Inflammatory macrophage treated with lipopolysaccharide for 4 hours (primary cell): ENCODE results near the gene CCDC6.
"Not testable (repeated sequence)": the region's sequence is repeated elsewhere in the genome, so short reads cannot be mapped to it uniquely, and the experiment has no call there.

Experiments used
- DNase-seq: peaks from one replicate; pipeline ENCODE4 v3.0.0-alpha.2; 2020

The CCDC6 gene

DNA sequence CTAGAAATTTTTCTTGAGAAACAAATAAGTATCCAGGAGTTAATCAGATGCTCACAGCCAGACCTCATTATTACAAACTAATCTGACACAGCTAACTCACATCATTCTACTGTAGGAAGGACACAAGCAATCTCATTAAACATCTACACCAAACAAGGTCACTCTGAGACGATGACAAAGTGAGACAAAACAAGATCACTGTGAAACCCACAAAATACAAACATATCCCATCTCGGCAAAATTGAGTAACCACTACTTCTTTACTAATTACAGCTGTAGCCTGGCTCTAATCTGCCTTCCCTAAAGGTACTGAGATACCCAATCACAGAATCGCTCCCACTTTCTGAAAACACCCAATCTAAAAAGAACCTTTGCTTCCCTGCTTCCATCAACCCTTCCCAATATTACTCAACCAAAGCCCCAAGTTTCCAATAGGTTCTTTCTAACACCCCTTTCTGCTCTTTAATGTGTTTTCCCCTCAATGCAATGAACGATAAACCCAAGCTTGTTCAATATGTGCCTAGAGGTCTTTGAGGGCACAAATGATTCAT is 26.9 kb downstream of the CCDC6 start:
- DNase-seq = no peak

DNA sequence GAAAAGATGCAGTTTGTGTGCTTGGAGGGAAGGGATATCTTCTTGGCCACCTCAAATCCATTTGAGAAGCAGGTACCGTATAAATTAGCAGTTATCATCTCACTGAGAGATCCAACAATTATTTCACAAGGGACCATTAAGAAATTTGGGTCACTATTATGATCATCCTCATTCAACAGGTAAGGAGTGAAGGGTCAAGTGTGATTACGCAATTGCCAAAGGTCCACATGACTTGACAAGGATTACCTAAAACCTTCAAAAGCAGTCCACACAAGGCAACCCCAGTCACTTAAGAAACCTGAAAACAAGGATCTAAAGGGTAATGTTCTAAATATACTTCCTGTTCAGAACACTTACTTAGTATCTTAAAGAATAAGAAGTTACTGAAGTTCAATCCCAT is 27.4 kb downstream of the CCDC6 start:
- no peak for DNase-seq

DNA sequence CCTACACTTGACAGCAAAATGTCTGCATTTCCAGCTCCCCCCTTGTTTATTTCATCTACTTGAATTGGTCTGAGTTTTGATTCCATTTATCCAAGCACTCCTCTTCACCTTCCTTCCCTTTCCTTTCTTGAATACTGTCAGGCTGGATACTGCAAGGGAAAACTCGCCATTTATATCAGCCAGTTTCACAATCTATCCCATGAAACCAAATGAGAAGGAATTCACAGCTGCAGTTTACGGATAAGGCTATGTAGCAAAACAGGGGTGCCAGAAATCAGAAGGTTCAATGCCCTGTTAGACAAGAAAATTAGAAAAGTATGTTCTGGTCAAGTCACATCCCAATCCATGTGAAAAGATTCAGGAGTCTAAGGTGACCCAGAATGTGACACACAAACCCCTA is 28.1 kb downstream of the CCDC6 start:
- no peak for DNase-seq

DNA sequence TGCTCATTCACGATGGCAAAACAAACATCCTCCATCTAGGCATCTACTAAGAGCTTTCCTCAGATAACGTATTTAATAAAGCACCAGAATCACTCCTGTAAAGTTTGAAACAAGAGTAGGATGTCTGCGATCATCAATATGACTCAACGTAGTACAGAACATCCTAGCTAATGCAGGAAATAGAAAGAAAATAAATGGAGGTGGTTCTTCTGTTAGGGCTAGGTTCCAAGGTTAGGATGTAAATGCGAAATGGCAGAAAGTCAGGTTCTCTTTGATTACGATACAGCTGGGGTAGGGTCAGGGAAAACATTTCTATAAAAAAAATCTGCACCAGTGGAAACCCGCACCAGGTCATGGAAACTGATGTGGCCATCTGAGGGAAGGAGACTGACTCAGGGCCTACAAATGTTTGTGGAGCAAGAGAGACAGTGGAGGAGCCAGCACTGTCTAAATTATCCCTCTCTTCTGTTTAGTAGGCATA is 29.1 kb downstream of the CCDC6 start:
- DNase-seq = no peak

DNA sequence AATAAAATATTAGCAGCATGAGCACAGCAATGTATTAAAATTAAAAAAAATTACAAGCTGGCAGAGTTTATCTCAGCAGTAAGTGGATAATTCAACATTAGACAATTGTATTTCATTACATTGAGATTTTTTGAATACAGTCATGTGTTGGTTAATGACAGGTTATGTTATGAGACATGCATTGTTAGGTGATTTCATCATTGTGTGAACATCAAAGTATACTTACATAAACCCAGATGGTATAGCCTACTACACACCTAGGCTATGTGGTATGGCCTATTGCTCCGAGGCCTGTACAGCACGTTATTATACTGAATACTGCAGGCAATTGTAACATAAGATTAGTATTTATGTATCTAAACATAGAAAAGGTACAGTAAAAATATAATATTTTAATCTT is 29.7 kb downstream of the CCDC6 start:
- no peak for DNase-seq

DNA sequence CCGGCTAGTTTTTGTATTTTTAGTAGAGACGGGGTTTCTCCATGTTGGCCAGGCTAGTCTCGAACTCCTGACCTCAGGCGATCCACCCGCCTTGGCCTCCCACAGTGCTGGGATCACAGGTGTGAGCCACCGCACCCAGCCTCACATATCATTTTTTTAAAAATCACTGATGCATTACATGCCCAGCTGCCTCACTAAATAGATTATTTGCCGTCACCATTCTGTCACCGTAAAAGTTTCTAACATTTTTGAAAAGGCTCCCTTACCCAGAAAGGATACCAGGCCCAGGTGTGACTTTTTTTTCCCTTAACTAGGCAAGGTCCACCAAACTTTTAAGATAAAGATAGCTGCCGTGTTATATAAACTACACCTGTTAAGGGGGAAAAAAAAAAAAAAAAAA is 30.1 kb downstream of the CCDC6 start:
- DNase-seq = not testable (repeated sequence)

DNA sequence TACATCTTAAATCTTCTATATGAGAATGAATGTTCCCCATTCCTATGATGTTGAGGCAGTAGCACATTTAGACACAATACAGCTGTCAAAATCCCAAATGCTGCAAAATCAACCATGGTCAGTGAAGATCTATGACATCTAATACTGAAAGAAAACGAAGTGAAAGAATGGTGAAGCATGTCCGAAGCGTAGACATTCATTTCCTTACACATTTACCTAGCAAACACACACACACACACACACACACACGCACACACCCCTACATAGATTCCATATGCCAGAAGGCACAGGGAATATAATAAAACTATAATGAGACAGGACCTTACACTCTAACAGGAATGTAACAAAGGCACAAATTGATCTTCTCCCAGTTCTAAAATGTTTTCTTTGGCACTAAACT is 32.5 kb downstream of the CCDC6 start:
- no peak for DNase-seq

DNA sequence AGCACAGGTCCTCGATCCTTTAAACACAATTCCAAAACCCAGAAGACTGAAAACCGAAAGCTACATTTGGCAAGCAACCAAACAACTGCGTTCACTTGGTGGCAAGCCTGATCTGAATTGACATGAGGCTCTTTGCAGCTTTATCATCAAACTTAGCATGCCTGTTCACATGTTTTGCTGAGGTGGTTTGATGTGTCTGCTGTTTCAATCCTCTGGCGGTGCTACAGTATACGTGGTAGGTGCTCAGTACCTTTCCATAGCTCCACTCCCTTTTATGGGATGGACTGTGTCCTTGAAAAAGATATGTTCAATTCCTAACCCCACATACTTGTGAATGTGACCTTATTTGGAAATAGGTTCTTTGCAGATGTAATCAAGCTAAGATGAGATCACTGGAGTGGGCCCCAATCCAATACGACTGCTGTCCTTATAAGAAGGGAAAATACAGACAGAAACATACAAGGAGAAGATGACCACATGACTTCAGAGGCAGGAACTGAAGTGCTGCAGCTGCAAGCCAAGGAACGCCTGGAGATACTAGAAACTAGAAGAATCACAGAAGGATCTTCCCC is 33.4 kb downstream of the CCDC6 start:
- DNase-seq = peak; percentile 69

DNA sequence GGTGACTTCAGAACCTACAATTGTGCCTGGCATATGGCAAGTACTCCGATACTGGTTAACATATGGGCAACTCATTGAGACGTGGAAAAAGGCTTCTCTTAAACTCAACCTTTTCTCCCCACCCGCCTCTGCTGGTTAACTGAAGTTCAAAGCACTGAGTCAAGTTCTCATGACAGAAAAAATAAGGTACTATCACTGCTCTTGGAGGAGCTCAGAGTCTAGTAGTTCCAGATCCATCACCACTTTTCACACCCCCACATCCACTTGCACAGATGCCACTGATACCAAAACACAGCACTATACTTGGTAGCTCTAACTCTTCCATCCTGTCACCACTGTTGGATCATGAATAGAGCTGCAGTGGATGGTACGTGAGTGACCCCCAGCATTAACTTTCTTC is 36.2 kb downstream of the CCDC6 start:
- no peak for DNase-seq

DNA sequence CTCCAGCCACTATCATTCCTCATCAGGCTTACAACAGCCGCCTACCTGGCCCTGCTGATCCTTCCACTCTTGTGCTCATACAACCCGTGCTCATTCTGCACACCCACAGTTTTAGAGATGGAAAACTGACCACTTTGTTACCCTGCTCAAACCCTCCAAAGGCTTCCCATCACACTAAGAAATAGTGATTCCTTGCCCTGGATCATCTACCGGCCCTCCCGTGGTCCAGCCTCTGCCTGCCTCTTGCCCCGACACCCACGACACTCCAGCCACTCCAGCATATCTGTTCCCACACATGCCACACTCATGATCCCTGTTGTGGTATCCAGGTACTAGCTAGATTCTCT is 36.8 kb downstream of the CCDC6 start:
- no peak for DNase-seq

DNA sequence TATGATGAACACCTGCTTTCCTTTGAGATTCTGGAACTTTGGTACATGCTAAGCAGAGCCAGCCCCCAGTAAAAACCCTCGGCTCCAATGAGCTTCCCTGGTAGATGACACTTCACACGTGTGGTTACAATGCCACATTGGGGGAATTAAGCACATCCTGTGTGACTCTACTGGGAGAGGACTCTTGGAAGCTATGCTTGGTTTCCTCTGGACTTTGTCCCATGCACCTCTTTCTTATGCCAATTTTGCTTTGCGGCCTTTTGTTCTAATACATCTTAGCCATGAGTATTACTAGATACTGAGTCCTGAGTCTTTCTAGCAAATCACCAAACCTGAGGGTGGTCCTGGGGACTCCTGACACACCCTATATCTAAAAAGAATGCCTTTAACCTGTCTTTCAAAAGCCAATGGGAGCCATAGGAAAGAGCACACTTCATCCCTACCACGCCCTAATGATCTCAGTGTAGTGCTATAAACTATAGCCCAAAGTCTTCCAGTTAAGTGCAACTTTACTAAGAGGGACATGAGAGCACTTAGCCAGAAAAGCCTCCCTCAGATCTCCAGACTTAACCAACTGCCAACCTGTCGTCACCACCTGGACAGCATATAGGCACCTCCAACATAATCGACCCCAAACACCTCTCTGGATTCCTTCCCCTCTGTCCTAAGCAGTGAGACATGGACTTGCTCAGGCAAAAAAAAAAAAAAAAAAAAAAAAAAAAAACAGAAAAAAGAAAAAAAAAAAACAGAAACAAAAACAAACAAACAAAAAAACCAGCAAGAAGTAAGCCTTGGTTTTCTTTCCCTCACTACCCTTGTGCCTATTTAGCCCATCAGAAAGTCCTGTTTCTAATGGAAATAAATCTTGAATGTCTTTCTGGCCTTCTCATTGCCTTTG is 37.4 kb downstream of the CCDC6 start:
- no peak for DNase-seq

DNA sequence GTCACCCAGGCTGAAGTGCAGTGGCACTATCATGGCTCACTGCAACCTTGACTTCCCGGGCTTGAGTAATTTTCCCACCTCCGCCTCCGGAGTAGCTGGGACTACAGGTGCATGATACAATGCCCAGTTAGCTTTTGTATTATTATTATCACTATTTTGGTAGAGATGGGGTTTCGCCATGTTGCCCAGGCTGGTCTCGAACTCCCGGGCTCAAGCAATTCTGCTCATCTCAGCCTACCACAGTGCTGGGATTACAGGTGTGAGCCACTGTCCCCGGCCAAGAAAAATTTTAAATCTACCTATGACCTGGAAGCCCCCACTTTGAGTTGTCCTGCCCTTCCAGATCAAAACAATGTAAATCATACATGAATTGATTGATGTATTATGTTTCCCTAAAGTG is 38.8 kb downstream of the CCDC6 start:
- no peak for DNase-seq

DNA sequence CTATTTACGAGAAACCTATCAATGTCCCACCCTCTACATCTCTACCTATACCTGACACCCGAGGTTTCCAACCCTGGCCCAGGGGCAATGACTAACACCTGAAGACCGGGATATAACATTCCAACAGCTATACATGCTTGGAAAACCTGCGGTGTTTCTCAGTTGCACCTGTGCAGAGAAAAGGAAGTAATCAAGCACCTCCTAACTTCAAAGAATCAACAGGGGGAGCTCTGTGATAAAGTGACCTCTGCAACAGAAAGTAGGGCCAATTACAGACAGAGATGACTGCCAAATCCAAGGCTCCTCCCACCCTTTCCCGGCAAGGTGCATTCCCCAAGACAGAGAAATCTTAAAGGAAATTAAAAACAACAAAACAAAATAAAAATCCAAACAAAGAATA is 41.3 kb downstream of the CCDC6 start:
- DNase-seq = peak; percentile 43

DNA sequence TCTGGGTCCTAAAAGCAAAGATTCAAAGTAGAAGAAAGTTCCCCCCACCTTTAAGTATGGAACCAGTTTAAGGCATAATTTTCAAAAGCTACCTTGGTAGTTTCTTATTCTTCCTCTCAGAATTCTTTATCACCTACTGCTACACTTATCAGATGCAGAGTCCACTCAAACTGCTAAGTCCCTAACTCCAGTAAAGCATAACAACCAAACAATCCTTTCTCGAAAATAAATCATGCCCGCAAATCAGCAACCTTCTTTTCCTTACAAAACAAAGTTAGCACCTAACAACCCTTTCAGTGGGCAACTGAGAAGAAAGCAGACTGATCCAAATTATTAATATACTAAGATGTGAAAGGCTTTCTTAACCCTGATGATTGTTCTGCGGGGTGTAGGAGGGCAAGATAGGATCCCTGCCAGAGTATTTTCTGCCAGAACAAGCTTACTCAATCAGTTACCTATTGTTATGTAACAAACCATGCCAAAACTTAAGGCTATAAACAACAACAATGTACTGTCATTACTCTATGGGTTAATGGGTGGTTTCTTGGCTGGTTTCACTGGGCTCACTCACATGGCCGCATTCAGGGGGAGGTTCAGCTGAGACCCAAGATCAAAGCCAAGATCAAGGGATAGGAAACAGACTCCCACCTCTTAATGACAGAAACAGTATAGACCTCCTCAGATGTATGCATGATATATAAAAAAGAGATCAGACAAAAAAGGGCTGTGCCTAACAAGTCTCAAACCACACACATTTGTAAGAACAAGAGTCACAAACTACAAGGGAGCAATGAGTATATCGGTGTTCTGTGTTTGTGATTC is 42.0 kb downstream of the CCDC6 start:
- no peak for DNase-seq

DNA sequence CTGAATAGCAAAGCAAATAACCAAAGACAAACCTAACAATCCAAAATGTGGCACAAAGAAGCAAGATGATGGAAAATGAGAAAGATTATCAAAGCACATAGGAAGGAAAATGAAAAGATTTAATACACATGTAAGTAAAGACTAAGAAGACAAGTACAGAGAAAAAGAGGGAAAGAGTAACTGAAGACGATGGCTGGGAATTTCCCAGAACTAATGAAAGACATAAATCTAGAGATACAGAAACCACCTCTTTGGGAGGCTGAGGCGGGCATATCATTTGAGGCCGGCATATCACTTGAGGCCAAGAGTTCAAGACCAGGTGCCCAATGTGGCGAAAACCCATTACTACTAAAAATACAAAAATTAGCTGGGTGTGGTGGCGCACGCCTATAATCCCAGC is 46.8 kb downstream of the CCDC6 start:
- DNase-seq = no peak

DNA sequence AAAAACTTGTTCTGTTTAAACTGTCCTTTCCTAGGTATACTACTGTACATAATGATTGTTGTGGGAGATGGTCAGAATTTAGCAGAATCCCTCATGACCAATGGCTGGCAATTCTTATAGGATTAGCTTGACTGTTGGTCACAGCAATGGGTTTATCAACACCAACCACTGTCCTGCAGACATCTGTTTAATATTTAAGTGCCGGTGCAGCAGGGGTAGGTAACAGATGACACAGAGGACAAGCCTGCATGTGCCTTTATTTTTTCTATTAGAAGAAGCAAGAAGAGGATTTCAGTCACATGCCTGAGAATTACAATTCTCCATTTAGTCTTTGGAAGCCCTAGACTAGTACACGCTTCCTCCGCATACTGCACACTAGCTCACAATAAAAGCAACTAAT is 48.4 kb downstream of the CCDC6 start:
- DNase-seq = no peak

DNA sequence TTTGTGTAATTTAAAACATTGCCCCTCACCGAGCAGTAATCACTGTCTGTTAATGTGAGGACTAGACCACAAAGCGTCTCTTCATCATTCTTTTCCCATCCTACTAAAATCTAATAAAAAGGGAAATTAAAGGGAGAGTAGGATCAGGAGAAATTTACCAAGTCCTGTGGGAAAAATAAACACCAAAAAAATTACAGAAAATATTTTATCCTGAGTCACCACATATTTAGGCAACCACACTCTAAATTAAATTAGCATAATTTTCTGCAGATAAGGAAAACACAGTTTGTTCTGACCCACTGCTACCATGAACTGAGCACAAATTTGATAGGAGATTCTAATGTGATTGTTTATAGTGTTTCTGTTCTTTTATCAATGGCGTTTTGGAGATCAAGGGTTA is 49.3 kb downstream of the CCDC6 start:
- DNase-seq = no peak

DNA sequence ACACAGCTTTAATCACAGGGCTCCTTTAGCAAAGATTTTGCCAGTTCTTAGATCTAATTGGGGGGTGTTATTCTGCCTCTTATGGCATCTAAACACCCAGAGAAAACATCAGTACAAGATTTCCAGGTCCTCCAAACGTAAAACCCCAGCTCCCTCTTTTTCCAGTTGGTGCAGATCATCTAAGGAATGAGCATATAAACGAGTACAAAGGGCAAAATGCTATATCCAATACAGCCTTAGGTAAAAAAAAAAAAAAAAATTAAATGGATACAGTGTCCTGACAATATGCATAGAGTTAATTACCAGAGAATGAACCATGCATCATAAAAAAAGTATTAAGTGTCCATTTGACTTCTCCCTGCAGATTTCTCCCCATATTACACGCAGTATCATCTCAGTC is 50.3 kb downstream of the CCDC6 start:
- no peak for DNase-seq

DNA sequence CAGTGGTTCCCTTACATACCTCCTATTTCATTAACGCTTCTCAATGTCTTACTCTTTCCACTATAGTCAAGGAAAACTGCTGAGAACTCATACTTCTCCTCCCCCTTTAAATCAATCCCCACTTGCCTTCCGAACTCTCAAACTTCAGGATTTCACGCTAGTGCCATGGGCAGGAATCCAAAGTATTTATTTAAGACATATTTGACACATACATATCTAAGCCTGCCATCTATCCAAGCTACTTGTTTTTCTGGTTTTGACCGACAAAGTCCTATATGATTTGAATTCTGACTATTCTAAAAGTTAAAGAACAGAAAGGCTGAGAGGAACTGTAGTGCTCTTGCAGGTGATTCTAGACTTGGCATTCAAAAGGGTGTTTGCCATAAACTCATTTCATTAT is 51.8 kb downstream of the CCDC6 start:
- DNase-seq = no peak

DNA sequence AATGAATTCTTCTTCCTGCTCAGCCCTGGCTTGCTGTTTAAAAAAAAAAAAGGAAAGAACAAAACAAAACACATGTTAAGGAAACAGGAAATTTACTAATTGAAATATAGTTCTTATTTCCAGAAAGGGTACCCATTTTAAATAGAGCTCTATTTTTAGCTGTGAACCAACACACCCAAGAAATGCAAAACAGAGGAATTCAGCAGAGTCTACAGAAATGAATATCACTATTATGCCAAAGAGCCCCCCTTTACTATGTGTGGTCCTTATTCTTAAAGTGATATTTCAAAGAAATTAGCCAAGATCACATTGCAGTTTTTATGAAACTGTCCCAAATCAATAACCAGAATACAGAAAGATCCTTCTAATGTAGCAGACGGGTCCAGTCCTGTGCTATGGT is 53.7 kb downstream of the CCDC6 start:
- DNase-seq = no peak

DNA sequence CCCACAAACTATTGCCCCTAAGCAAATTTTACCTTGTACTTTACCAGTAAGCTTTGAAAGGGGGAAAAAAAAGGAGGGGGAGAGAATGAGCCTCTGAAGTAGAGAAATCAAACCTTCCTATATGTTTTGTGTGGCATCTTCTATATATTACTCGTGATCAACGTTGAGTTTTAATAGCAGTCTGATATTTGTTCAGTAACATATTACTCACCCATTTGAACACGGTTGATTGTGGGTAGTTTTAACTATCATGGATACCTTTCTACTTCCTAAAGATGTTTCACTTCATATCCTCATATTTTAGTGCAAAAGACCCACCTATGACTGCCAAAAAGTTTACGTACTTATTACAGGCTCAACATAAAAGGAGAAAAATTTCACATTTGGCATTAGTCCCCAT is 54.5 kb downstream of the CCDC6 start:
- DNase-seq = no peak

DNA sequence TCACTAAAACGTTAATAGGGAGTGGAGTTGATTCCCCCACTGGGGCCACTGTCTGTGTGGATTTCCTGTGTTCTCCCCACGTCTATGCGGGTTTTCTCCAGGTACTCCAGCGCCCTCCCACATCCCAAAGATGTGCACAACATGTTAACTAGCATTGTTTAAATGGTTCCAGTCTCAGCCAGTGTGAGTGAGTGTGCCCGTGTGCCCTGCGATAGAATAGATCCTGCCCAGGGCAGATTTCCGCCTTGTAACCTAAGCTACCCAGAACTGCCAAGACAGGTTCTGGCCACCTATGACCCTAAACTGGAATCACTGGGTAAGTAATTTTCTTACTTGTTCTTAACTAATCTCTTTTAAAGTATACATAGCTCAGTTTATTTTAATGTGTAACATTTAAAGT is 58.5 kb downstream of the CCDC6 start:
- no peak for DNase-seq

DNA sequence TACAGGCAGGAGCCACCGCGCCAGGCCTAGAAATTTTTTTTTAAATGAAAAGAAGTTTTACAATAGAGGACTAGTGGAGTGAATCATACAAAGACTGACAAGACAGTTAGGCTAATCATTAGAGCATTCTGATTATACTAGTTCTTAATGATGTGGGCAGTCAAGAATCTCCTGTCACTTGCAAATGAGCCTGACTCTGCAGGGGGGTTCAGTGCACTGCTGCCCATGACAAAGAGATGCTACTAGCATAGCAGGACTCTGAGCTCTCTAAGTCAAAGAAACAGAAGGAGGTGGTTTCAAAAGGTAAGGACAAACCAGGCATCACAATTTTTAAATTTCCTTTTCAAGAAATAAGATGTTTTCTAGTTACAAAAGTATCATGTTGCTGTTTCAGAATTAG is 59.0 kb downstream of the CCDC6 start:
- DNase-seq = no peak

DNA sequence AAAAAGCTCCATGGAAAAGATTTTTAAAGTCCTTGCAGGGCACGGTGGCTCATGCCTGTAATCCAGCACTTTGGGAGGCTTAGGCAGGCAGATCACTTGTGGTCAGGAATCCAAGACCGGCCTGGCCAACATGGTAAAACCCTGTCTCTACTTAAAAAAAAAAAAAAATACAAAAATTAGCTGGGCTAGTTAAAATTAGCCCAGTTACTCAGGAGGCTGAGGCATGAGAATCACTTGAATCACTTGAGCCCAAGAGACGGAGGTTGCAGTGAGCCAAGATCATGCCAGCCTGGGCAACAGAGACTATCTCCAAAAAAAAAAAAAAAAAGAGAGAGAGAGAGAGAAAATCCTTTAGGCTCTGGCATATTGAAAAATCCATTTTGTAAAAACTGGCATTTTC is 61.9 kb downstream of the CCDC6 start:
- DNase-seq = no peak
